BLaER1 (cell line): ENCODE results near the gene PDCD6IP.
A peak's percentile ranks its signal among the peaks of the same experiment; 100 is the strongest.

Experiments
- H3K27ac ChIP-seq: shearing (Covaris generic); formaldehyde crosslinking; 2 replicates; pipeline ENCODE4 v1.8.1; 2022
- H3K27me3 ChIP-seq: shearing (Covaris generic); formaldehyde crosslinking; 2 replicates; pipeline ENCODE4 v1.8.1; 2022
- H3K36me3 ChIP-seq: shearing (Covaris generic); formaldehyde crosslinking; 2 replicates; pipeline ENCODE4 v1.8.1; 2022
- H3K4me1 ChIP-seq: shearing (Covaris generic); formaldehyde crosslinking; 2 replicates; pipeline ENCODE4 v1.8.1; 2022
- H3K4me2 ChIP-seq: shearing (Covaris generic); formaldehyde crosslinking; 2 replicates; pipeline ENCODE4 v1.8.1; 2022
- H3K4me3 ChIP-seq: shearing (Covaris generic); formaldehyde crosslinking; 2 replicates; pipeline ENCODE4 v1.8.1; 2022
- H3K9ac ChIP-seq: shearing (Covaris generic); formaldehyde crosslinking; 2 replicates; pipeline ENCODE4 v1.8.1; 2022
- H3K9me3 ChIP-seq: shearing (Covaris generic); formaldehyde crosslinking; 2 replicates; pipeline ENCODE4 v1.8.1; 2022
- H4K20me1 ChIP-seq: shearing (Covaris generic); formaldehyde crosslinking; 2 replicates; pipeline ENCODE4 v1.8.1; 2022
- Cebpa-rat ChIP-seq: shearing (Covaris generic); IDR thresholded peaks from 2 replicates; pipeline ENCODE4 v1.8.1; 2022

The PDCD6IP gene

DNA sequence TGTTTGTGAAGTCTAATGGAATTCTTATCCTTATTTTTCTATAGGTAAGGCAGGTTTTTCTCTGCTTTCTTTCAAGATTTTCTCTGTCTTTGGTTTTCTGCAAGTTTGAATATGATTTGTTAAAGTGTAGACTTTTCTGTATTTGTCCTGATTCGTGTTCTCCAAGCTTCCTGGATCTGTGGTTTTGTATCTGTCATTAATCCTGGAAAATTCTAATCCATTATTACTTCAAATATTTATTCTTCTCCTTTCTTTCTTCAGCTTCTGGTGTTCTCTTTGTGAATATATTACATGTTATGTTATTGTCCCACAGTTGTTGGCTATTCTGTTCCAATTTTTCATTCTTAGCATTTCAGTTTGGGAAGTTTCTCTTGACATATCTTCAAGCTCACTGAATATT, 76.4 kb downstream of the PDCD6IP start:
- TF ChIP-seq Cebpa-rat = no peak
- no peaks in the 10 kb centered on the region for H4K20me1 ChIP-seq
- H3K4me1 ChIP-seq = no peaks in the 10 kb centered on the region
- H3K4me3 ChIP-seq = no peak overlapping the region
- no peak overlapping the region for H3K27ac ChIP-seq
- H3K27me3 ChIP-seq = no peaks in the 10 kb centered on the region
- H3K4me2 ChIP-seq = no peak overlapping the region
- 0 out of 2 replicates have a peak, but pooled peaks cover 4% of the 10 kb centered on the region for H3K36me3 ChIP-seq
- H3K9ac ChIP-seq = no peak overlapping the region
- no peaks in the 10 kb centered on the region for H3K9me3 ChIP-seq

DNA sequence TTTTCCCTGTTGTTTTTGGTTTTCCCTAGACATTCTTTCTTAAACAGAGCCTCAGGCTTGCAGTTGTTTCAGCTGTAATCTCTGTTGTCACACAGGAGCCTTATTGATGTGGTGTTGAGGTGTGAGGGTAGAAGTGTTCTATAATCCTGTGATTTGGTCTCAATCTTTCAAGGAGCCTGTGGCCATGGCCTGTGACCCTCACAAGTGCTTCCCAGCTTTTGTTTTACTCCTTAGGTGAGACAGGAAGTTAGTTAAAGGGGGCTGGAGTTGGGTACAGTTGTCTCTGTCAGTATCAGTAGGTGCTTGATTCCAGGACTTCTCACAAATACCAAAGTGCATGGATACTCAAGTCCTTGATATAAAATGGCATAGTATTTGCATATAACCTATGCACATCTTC, 77.2 kb downstream of the PDCD6IP start:
- Histone ChIP-seq H3K36me3 (no peaks in the 10 kb centered on the region), H3K9me3 (no peaks in the 10 kb centered on the region), H3K27me3 (no peaks in the 10 kb centered on the region), H4K20me1 (no peaks in the 10 kb centered on the region), H3K4me3 (no peak overlapping the region), H3K4me2 (no peak overlapping the region), H3K27ac (no peak overlapping the region), H3K9ac (no peak overlapping the region), H3K4me1 (0 out of 2 replicates have a peak, but pooled peaks cover 6% of the 10 kb centered on the region)
- no peak for TF ChIP-seq Cebpa-rat

DNA sequence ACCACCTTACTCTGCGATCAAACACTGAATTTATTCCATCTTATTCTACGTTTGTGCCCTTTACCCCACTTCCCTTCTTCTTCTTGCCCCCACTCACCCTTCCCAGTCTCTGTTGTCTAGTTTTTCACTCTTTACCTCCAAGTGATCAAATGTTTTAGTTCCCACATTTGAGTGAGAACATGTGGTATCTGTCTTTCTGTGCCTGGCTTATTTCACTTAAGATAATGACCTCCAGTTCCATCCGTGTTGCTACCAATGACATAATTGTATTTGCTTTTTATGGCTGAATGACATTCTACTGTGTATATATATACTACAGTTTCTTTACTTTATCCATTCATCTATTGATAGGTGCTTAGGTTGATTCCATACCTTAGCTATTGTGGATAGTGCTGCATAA, 78.8 kb downstream of the PDCD6IP start:
- TF ChIP-seq Cebpa-rat = no peak
- no peak overlapping the region for H3K27ac ChIP-seq
- no peaks in the 10 kb centered on the region for H3K36me3 ChIP-seq
- H3K27me3 ChIP-seq = no peaks in the 10 kb centered on the region
- H3K9ac ChIP-seq = no peak overlapping the region
- H3K4me2 ChIP-seq = no peak overlapping the region
- no peaks in the 10 kb centered on the region for H4K20me1 ChIP-seq
- H3K4me3 ChIP-seq = no peak overlapping the region
- no peaks in the 10 kb centered on the region for H3K9me3 ChIP-seq
- peaks cover 21% of the 10 kb centered on the region for H3K4me1 ChIP-seq

DNA sequence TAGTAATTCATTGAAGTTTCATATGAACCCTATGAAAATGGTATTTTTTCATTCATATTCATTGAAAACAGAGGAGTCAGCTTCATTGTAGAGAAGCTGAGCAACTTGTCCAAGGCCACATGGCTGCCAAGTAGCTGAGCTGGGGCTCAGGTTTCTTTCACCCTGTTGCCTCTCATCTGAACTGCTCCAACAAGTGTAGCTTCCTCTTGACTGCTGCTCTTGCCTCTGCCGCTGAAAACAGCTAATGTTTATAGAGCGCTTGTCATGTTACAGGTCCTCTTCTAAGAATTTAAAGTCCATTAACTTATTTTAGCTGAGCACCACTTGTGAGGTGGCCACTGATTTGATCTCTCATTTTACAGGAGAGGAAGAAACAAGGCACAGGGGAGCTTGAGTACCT, 81.1 kb downstream of the PDCD6IP start:
- TF ChIP-seq Cebpa-rat = no peak
- H3K27me3 ChIP-seq = no peaks in the 10 kb centered on the region

DNA sequence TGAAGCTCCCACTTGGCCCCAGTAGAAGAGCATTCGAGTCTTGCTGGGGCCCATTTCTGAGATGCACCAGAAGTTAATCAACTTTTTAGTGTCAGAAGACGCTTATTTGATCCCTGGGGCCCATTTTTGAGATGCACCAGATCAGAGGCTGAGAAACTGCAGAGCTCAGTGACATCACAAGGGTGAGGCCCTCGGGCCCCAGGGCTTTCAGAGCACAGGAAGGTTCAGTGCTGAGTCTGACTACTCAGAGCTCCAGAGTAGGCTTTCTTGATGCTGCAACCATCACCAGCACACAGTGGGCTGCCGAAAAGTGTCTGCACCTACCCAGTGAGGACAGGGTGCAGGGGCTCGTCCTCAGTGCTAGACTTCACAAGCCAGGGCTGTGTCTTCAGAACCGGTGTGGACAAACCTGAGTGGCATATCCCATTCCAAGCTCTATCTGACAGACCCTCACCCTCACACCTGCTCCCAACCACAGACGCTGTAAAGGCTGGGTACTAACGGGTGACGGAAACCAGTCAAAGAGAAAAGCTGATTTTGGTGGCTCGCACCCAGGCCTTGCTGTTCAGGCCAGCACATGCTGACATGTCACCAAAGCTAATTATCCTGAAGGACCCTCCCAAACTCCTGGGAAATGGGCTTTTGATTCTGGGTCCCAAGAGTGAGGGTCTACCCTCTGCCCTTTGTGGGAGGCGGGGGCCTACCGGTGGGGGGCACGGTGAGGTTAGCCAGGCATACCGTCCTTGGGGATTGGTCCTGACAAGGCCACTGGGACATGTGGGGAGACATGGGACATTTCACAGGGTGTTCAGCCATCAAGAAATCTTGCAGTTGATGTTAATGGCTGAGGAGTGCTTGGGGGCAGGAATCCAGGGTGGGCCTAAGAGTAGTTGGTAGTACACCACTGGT, 83.0 kb downstream of the PDCD6IP start:
- H3K36me3 ChIP-seq = no peaks in the 10 kb centered on the region
- H3K9me3 ChIP-seq = no peaks in the 10 kb centered on the region
- no peak overlapping the region for H3K4me3 ChIP-seq
- no peak for TF ChIP-seq Cebpa-rat
- peak overlapping the region; percentile 64 for H3K4me2 ChIP-seq
- no peak overlapping the region for H3K27ac ChIP-seq
- H3K27me3 ChIP-seq = no peaks in the 10 kb centered on the region
- no peaks in the 10 kb centered on the region for H4K20me1 ChIP-seq
- H3K9ac ChIP-seq = no peak overlapping the region
- H3K4me1 ChIP-seq = peaks cover 31% of the 10 kb centered on the region

More for the DNA sequence above, 81.1 kb downstream of the PDCD6IP start:
- Histone ChIP-seq H3K36me3 (no peaks in the 10 kb centered on the region), H3K27ac (no peak overlapping the region), H4K20me1 (no peaks in the 10 kb centered on the region), H3K4me2 (no peak overlapping the region), H3K9ac (no peak overlapping the region), H3K4me1 (peaks cover 31% of the 10 kb centered on the region), H3K4me3 (no peak overlapping the region), H3K9me3 (no peaks in the 10 kb centered on the region)

DNA sequence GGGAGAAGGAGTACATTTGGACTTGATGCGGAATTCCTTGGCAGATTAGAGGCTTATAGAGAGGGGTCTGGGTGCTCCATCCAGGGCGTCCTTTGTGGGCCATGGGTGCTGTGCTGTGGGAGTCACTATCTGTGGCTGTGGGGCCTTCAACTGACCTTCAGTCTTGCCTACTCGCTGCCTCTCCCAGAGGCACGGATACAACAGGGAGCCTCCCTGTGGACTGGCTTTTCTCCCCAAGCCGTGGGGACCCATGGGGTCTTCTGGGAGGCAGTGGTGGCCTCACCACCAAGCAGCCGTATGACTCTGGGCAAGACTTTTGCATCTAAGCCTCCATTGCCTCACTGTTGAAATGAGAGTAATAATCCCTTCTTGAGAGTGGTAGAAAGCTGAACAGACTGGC, 83.9 kb downstream of the PDCD6IP start:
- Histone ChIP-seq H3K4me3 (no peak overlapping the region), H4K20me1 (no peaks in the 10 kb centered on the region), H3K4me1 (peaks cover 31% of the 10 kb centered on the region), H3K9me3 (no peaks in the 10 kb centered on the region), H3K36me3 (no peaks in the 10 kb centered on the region), H3K9ac (no peak overlapping the region), H3K27me3 (no peaks in the 10 kb centered on the region), H3K4me2 (peak overlapping the region; percentile 64), H3K27ac (no peak overlapping the region)
- no peak for TF ChIP-seq Cebpa-rat

DNA sequence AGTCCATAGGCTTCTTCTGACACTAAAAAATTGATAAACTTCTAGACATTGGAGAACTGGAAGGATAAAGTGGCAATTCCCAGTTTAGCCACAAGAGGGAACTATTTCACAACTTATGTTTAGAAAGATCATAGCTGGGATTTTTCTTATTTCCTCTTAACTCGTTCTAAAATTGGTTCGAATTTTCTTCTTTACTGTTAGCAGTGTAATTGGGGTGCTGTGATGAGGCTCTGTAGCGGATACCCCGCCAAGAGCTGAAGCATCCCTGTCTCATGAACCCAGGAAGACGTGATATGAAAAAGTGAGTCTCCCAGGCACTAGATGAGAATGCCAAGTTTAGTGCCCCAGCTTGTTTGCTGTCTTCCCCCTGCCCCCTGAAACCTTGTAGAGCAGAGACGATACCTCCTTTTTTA, 85.1 kb downstream of the PDCD6IP start:
- no peaks in the 10 kb centered on the region for H3K36me3 ChIP-seq
- peaks cover 31% of the 10 kb centered on the region for H3K4me1 ChIP-seq
- no peaks in the 10 kb centered on the region for H4K20me1 ChIP-seq
- no peak overlapping the region for H3K4me3 ChIP-seq
- H3K9me3 ChIP-seq = no peaks in the 10 kb centered on the region
- no peaks in the 10 kb centered on the region for H3K27me3 ChIP-seq
- 0 out of 2 replicates have a peak overlapping the region, but pooled peaks have one; percentile 15 for H3K9ac ChIP-seq
- no peak overlapping the region for H3K27ac ChIP-seq
- no peak for TF ChIP-seq Cebpa-rat
- H3K4me2 ChIP-seq = 0 out of 2 replicates have a peak overlapping the region, but pooled peaks have one; percentile 24

DNA sequence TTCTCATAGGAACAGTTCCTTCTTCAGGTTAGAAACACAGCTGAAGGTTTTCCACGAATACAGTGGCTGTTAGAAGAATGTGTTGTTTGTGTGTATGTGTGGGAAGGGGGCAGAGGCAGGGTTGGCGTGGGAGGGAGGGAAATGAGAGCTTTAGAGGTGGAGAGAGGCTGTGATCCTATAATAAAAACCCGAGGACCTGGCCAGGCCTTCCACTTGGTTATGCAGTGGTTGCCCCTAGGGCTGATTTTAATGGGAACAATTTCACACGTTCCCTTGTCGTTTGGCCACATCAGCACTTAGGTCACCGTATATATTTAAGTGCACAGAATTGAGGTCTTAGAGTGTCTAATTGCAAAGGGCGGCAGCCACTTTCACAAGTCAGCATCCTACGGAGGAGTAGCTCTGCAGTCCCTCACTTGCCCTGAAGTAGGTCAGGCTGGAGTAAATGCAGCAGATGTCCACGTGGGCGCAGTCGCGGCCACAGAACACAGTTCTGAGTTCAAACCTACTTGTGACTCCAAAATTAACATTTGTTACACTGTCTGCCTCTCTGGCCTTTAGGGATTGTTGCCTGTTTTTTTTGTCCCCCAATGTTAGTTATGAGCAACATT, 85.6 kb downstream of the PDCD6IP start:
- Histone ChIP-seq H3K9ac (0 out of 2 replicates have a peak overlapping the region, but pooled peaks have one; percentile 15), H3K27me3 (no peaks in the 10 kb centered on the region), H3K36me3 (no peaks in the 10 kb centered on the region), H3K4me2 (0 out of 2 replicates have a peak overlapping the region, but pooled peaks have one; percentile 24), H4K20me1 (no peaks in the 10 kb centered on the region), H3K4me3 (no peak overlapping the region), H3K27ac (no peak overlapping the region), H3K9me3 (no peaks in the 10 kb centered on the region), H3K4me1 (peaks cover 31% of the 10 kb centered on the region)
- TF ChIP-seq Cebpa-rat = no peak

DNA sequence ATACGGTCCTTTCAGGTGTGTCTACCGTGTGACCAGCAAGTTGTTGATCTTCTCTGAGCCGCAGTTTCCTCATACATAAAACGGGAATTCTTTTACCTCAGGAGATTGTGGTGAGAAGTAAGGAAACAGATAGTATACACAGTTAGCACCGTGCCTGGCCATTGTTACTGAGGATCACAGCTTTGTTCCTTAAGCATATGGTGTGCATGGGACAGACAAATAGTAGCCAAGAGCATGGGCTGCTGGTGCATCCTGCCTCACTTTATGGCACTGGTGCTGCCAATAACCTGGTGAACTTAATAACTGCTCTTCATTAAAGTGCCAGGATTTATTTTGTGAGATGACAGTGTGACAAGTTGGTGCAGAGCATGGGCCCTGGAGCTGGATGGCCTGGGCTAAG, 86.3 kb downstream of the PDCD6IP start:
- H4K20me1 ChIP-seq = no peaks in the 10 kb centered on the region
- H3K27me3 ChIP-seq = no peaks in the 10 kb centered on the region
- no peak overlapping the region for H3K4me3 ChIP-seq
- no peak overlapping the region for H3K9ac ChIP-seq
- no peaks in the 10 kb centered on the region for H3K9me3 ChIP-seq
- H3K36me3 ChIP-seq = no peaks in the 10 kb centered on the region
- TF ChIP-seq Cebpa-rat = no peak
- no peak overlapping the region for H3K27ac ChIP-seq
- H3K4me2 ChIP-seq = no peak overlapping the region
- H3K4me1 ChIP-seq = peaks cover 31% of the 10 kb centered on the region

DNA sequence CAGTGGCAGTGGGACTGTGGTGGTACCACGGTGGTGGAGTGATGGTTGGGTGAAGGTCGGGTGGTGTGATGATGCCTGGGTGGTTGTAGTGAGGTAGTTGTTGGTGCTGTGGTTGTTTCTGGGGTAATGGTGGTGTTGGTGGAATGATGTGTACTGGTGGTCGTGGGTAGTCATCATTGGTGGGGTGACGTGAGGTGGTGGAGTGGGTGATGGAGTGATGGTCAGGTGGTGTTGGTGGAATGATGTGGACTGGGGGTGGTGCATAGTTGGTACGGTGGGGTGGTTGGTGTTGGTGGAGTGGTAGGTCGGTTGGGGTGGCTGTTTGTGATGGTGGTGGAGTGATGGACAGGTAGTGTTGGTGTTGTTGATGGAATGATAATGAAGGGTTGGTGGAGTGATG, 87.1 kb downstream of the PDCD6IP start:
- peaks cover 27% of the 10 kb centered on the region for H3K4me1 ChIP-seq
- no peak overlapping the region for H3K27ac ChIP-seq
- H3K9ac ChIP-seq = no peak overlapping the region
- H3K9me3 ChIP-seq = no peaks in the 10 kb centered on the region
- no peak for TF ChIP-seq Cebpa-rat
- H3K36me3 ChIP-seq = no peaks in the 10 kb centered on the region
- H3K4me2 ChIP-seq = no peak overlapping the region
- H3K4me3 ChIP-seq = no peak overlapping the region
- H3K27me3 ChIP-seq = no peaks in the 10 kb centered on the region
- no peaks in the 10 kb centered on the region for H4K20me1 ChIP-seq
